B cell (primary cell): ENCODE results near the gene GZMM. TPM values are rescaled to one million over a fixed set of nuclear protein-coding genes. Genes with fewer than 3 reads are reported as not detected.

Experiments used
- ATAC-seq: fragments of 200-7000 bp; cut with Tn5 transposase; one replicate; pipeline ENCODE4 v1.10.0; 2021; ENCODE audit warnings: low read depth, mild to moderate bottlenecking, moderate number of reproducible peaks, moderate library complexity
- CTCF ChIA-PET: fragments of 350-600 bp; sonication (Branson Sonifier 250); formaldehyde crosslinking; loops from one replicate; lab custom pipeline; 2021; ENCODE audit warnings: antibody characterized with exemption, inconsistent platforms; lab: Charles Lee
- POLR2A ChIA-PET: fragments of 350-600 bp; sonication (Branson Sonifier 250); formaldehyde crosslinking; loops from one replicate; lab custom pipeline; 2021; ENCODE audit warnings: antibody characterized with exemption; lab: Charles Lee
- DNase-seq: peaks from one replicate; pipeline ENCODE4 v3.0.0; 2013
- H2AFZ ChIP-seq: 2 replicates; pipeline ENCODE4 v1.6.1; 2012; ENCODE audit warnings: mild to moderate bottlenecking, low read depth, low read length; ENCODE audit not compliant: insufficient read depth, poor library complexity, severe bottlenecking
- H3K27ac ChIP-seq, 2 donors: 1 replicate in 1 of 2; 2 replicates in 1 of 2; pipeline ENCODE4 v1.5.1; 2012 to 2013; ENCODE audit warnings: low read length in 2 of 2, mild to moderate bottlenecking in 2 of 2, moderate library complexity in 1 of 2
- H3K27me3 ChIP-seq, 4 experiments: fragments of 200-600 bp in 1 of 4; sonication (generic) in 1 of 4; replicated peaks in 1 of 4; 1 replicate in 2 of 4; 2 replicates in 2 of 4; pipeline versions ENCODE4 v1.6.1 to v1.7.0; 2013 to 2016; ENCODE audit warnings: low read length in 3 of 4, mild to moderate bottlenecking in 2 of 4, mixed read lengths in 1 of 4, moderate library complexity in 1 of 4; ENCODE audit not compliant: insufficient read depth in 4 of 4, control insufficient read depth in 3 of 4; ENCODE audit errors: control extremely low read depth in 1 of 4
- H3K36me3 ChIP-seq, 2 experiments: replicated peaks in 1 of 2; 1 replicate in 1 of 2; 2 replicates in 1 of 2; pipeline versions ENCODE4 v1.6.1 to v1.7.1; 2013; ENCODE audit warnings: low read length in 1 of 2; ENCODE audit not compliant: insufficient read depth in 2 of 2, control insufficient read depth in 1 of 2; ENCODE audit errors: control extremely low read depth in 1 of 2, extremely low read depth in 1 of 2
- H3K4me1 ChIP-seq, 2 donors: fragments of 200-600 bp in 1 of 2; sonication (generic) in 1 of 2; 1 replicate in 1 of 2; 2 replicates in 1 of 2; pipeline versions ENCODE4 v1.5.1 to v1.6.1; 2013 to 2017; ENCODE audit warnings: low read length in 2 of 2; ENCODE audit not compliant: control insufficient read depth in 2 of 2, insufficient read depth in 2 of 2
- H3K4me2 ChIP-seq: replicated peaks from 2 replicates; pipeline ENCODE3; 2012; ENCODE audit warnings: mild to moderate bottlenecking, low read depth, low read length; ENCODE audit not compliant: poor library complexity, severe bottlenecking
- H3K4me3 ChIP-seq, 5 experiments: fragments of 200-600 bp in 1 of 5; sonication (generic) in 1 of 5; 1 replicate in 3 of 5; 2 replicates in 2 of 5; pipeline versions ENCODE4 v1.5.1 to v1.7.0; 2011 to 2016; ENCODE audit warnings: low read length in 4 of 5, mild to moderate bottlenecking in 4 of 5, low read depth in 2 of 5, control low read depth in 1 of 5, moderate library complexity in 1 of 5; ENCODE audit not compliant: insufficient read depth in 1 of 5; ENCODE audit errors: control extremely low read depth in 1 of 5, extremely low read depth in 1 of 5
- H3K79me2 ChIP-seq: fragments of 200-600 bp; sonication (generic); one replicate; pipeline ENCODE4 v1.6.0; 2016; ENCODE audit warnings: low read length; ENCODE audit not compliant: control insufficient read depth, insufficient read depth
- H3K9ac ChIP-seq: fragments of 200-600 bp; sonication (generic); 2 replicates; pipeline ENCODE4 v1.6.1; 2017; ENCODE audit warnings: mild to moderate bottlenecking, low read length, moderate library complexity
- H3K9me3 ChIP-seq, 3 donors: one replicate each; pipeline versions ENCODE4 v1.6.1 to v1.7.1; 2013; ENCODE audit warnings: low read length in 2 of 3; ENCODE audit not compliant: control insufficient read depth in 2 of 3, insufficient read depth in 1 of 3; ENCODE audit errors: control extremely low read depth in 1 of 3
- H4K20me1 ChIP-seq: 2 replicates; pipeline ENCODE4 v1.6.0; 2012; ENCODE audit warnings: mild to moderate bottlenecking, low read length; ENCODE audit not compliant: insufficient read depth, control insufficient read depth, poor library complexity, severe bottlenecking
- H3K27ac Mint-ChIP-seq: one replicate; pipeline ENCODE4 v1.8.0; 2021; ENCODE audit warnings: mixed read lengths
- H3K27me3 Mint-ChIP-seq: one replicate; pipeline ENCODE4 v1.8.0; 2021; ENCODE audit warnings: mixed read lengths
- H3K4me1 Mint-ChIP-seq: one replicate; pipeline ENCODE4 v1.8.0; 2021; ENCODE audit warnings: mixed read lengths
- H3K4me3 Mint-ChIP-seq: one replicate; pipeline ENCODE4 v1.8.0; 2021; ENCODE audit warnings: mixed read lengths
- H3K9me3 Mint-ChIP-seq: one replicate; pipeline ENCODE4 v1.8.0; 2022; ENCODE audit warnings: mixed read lengths; ENCODE audit not compliant: insufficient read depth
- CTCF ChIP-seq: fragments of 200-600 bp; IDR thresholded peaks from one replicate; pipeline ENCODE4 v1.8.0; 2022; ENCODE audit warnings: antibody characterized with exemption, mild to moderate bottlenecking
- EZH2 ChIP-seq: IDR thresholded peaks from 2 replicates; pipeline ENCODE4 v1.6.1; 2012; ENCODE audit warnings: borderline replicate concordance, low read depth, mild to moderate bottlenecking, moderate library complexity, low read length; ENCODE audit not compliant: insufficient read depth, poor library complexity, severe bottlenecking
- WGBS: methylation state at CpG from one replicate; pipeline ENCODE4 v1.1.5; 2013; ENCODE audit warnings: missing lambda C conversion rate; ENCODE audit not compliant: insufficient coverage; 5-methylcytosine and 5-hydroxymethylcytosine counted together
- intact Hi-C: fragments of 100-400 bp; cut with micrococcal nuclease; formaldehyde crosslinking; loops from one replicate; pipeline ENCODE4 v1.10.0; 2022
- polyA plus RNA-seq: library from polyadenylated mRNA; depleted of rRNA; stranded (reverse); fragments of >200 nt; gene quantifications from 2 replicates; pipeline ENCODE4 v1.2.3, GENCODE V29; 2012
- total RNA-seq, 2 donors: library from RNA; stranded (reverse); fragments of 120-200 nt in 1 of 2; gene quantifications; 1 replicate in 1 of 2; 2 replicates in 1 of 2; pipeline versions ENCODE4 v1.2.3 to v1.2.4, GENCODE V29; 2013 to 2022

Gene GZMM
- total and polyA plus RNA-seq, 2 donors (not counting 1 experiment from before 2014, with no cell fraction given), result 2.1 TPM; not detected in 1

GRCh38 chr19:566403-566802, 22.6 kb downstream of the GZMM start:
- Histone ChIP-seq H3K27me3 (no peaks in the 10 kb centered on the region), H4K20me1 (no peaks in the 10 kb centered on the region), H2AFZ (no peak overlapping the region), H3K4me1 (peaks cover 0 to 6% of the 10 kb centered on the region in 2 donors), H3K79me2 (no peaks in the 10 kb centered on the region), H3K36me3 (no peaks in the 10 kb centered on the region), H3K9ac (no peak overlapping the region), H3K4me3 (peak overlapping the region in 1 of 5 experiments; percentile 52), H3K9me3 (peaks cover 0 to 2% (median 0%) of the 10 kb centered on the region in 3 donors), H3K4me2 (no peak overlapping the region), H3K27ac (no peak overlapping the region)
- ChIA-PET POLR2A (no interaction called here), CTCF (no interaction called here)
- Mint-ChIP-seq H3K4me1 (peaks cover 9% of the 10 kb centered on the region), H3K27me3 (no peaks in the 10 kb centered on the region), H3K9me3 (no peaks in the 10 kb centered on the region), H3K4me3 (no peak overlapping the region), H3K27ac (no peak overlapping the region)
- TF ChIP-seq CTCF (no peak), EZH2 (no peak)
- intact Hi-C loops, result no loop called here
- DNase-seq (no peak), ATAC-seq (no peak)
- WGBS, result 93% methylated on average over 17 of the region's 19 CpGs

GRCh38 chr19:566844-567243, 23.0 kb downstream of the GZMM start:
- Mint-ChIP-seq H3K27ac (no peak overlapping the region), H3K4me3 (no peak overlapping the region), H3K27me3 (no peaks in the 10 kb centered on the region), H3K4me1 (peaks cover 9% of the 10 kb centered on the region), H3K9me3 (no peaks in the 10 kb centered on the region)
- no peak for DNase-seq
- H4K20me1 ChIP-seq, result no peaks in the 10 kb centered on the region
- H2AFZ ChIP-seq, result no peak overlapping the region
- H3K9ac ChIP-seq, result no peak overlapping the region
- H3K27me3 ChIP-seq, result no peaks in the 10 kb centered on the region
- TF ChIP-seq CTCF, result no peak
- no peak for TF ChIP-seq EZH2
- 90% methylated on average over 14 of the region's 16 CpGs for WGBS
- ATAC-seq, result no peak
- intact Hi-C loops, result no loop called here
- H3K79me2 ChIP-seq, result no peaks in the 10 kb centered on the region
- H3K4me2 ChIP-seq, result no peak overlapping the region
- peaks cover 0 to 2% (median 0%) of the 10 kb centered on the region in 3 donors for H3K9me3 ChIP-seq
- H3K27ac ChIP-seq, result no peak overlapping the region
- no peaks in the 10 kb centered on the region for H3K36me3 ChIP-seq
- H3K4me1 ChIP-seq, result peaks cover 0 to 9% of the 10 kb centered on the region in 2 donors
- POLR2A ChIA-PET, result no interaction called here
- CTCF ChIA-PET, result interaction anchor here (1.0 to 1.6 kb wide), 2 partner anchors 56 to 96 kb away, joined by 3 read pairs; partner anchors contain the start of gene RNF126
- H3K4me3 ChIP-seq, result peak overlapping the region in 1 of 5 experiments; percentile 52
